ENCODE measurements around the gene TRIM32.

The TRIM32 gene

DNA sequence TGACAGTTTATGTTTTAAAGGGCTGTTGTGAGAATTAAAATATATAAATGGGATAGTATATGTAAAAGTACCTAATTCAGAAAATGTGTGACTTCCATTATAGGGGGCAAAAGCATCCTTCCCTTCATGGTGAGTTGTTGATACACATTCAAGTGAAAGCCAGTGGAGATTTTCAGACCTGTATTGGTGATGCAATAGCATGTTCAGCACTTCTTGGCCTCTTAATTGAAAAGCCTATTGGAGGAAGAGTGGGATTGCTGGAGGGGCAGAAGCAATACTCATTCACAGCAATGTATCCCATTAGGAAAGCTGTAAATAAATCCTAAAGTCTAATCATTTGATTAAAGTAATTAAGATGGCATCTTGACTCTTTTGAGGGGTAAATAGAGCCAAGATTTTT lies 17.4 kb downstream of the TRIM32 start:
- no peak for DNase-seq

DNA sequence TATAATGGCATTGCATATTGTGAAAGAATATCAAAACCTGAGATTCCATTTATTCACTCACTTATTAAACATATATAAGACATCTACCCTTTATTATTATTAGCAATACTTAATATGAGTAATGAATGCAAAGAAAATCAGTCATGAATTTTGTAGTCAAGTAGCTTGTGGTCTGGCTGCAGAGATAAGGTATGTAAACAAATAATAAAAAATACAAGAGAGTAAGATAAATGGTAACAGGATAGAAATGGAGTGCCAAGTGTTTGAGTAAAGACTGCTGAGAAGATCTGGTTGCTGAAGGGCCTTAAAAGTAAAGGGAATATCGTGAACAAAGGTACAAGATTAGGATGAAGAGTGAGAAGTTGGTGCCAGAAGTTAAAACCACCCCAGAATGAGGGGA lies 18.4 kb downstream of the TRIM32 start:
- no peak for DNase-seq

DNA sequence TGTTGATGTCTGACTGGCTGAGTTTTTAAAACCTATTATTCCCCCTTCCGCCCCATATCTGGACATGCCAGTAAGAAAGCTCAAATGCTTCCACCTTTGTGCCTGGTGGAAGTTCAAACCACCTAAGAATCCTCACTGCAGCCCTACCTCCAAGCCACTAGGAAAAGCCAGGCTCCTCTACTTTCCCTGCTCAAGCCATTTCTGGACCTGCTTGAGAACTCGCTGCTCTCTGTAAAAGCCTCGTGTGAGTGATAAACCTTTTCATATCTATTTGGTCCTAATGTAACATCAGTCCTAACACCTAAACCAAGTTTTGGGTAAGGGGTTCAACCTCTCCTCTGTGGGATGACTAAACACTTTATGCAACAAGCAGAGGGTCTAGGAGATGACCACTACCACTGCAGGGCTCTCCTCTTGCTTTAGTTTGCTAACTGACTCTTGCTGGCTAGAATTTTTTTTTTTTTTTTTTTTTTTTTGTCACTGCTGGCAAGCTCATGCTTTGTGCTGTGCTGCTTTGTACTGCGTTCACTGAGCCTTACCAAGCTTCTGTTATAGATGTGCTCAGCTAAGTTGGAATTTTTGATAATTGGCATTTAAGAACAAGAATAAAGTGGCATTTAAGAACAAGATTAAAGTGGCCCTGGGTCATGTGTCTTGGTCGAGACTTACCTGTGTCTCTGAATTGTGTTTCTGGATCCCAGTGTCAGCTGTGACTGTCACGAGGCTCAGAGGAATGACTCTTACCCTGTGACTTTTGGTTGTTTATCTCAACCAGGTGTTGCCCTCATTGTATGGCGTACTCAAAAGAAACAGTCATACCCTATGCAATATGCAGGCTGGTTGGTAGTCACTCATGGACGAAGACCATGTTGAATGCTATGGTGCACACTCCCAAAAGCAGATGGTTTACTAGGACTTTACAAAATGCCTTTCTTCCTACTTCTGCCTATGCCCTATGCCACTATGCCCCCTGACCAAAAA lies 19.5 kb downstream of the TRIM32 start:
- no peak for DNase-seq

DNA sequence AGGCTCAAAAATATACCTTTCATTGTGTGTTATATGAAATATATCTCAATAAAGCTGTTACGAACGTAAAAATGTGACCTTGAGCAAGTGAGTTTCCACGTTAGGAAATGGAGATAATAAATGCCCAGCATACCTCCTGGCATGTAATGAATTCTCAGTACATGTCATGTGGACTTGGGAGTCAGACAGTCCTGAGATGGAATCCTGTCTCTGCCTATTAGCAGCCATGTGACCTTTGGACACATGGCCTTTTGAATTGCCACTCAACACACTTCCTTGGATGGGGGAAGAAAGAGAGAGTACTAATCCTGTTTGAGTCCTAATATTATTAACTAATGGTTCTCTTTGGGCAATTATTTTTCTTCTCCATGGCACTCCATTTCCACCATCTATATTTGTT lies 25.7 kb downstream of the TRIM32 start:
- no peak for DNase-seq

DNA sequence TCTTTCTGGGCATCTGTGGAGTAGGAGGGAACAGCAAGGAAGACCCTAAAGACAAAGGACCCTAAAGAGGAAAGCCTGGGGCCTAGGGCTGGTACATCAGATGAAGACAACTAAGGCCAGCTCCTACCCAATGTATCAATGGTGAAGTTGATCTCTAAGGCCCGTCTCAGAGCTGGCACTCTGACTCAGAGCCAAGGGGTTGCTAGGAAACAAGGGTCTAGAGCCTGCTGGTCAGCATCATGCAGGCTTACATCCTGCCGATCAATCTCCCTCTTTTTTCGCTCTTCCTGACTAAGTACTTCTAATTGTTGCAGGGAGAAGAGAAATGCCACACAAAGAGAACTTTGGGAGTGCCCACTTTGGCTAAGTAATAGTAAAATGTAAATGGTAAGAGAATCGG lies 26.2 kb downstream of the TRIM32 start:
- peak in 3 of 51 donors; percentile 3 to 7 (median 7) for DNase-seq

DNA sequence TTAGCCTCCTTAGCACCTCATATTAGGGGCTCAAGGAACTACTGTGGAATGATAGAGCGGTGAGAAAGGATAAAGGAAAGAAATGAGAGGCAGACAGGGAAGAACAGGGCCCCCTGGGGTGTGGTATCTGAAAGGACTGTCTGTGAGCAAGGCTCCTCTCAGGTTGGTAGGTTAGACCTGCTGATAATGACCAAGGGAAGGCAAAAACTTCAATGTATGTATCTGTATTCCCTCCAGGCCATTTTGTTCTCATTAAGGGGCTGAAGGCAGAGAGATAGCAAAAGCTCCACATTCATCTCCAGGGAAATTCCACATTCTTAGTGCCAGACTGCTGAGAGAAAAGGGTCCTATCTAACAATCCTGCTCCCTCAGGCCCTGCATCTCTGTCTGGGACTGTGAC lies 28.6 kb downstream of the TRIM32 start:
- no peak for DNase-seq

DNA sequence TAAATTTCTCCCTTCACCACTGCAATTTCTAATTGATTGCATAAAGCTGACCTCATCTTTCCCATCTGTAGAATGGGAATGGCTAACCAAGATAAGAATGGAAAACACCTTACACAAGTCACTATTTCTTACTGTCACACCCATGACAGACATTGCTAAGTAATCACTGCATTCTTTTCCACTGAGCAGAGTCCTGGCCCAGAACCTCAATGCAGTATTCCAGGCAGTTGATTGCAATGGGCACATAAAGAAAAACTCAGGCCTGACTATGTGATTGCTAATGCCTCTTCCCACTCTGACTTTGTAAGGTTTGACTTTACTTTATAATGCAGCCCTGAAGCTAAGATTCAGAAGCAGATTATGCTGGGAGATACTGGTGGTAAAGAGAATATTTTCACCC lies 29.3 kb downstream of the TRIM32 start:
- no peak for DNase-seq

DNA sequence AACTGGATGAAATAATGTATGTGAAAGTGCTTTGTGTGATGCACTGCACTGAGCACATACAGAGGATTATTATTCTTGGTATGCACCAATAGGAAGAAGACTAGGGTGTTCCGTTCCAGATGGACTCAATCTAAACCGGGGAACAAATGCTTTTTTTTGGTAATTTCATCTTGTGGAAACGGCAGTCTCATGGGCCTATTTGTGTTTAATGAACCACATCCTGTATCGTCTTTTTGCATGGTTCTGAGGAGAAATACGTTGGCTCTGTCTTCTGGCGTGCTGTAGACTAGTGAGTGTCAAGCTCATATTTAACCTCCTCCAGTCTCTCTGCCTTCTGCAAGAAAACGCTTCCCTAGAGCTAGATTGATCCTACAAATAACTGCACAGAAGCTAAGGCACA lies 30.0 kb downstream of the TRIM32 start:
- no peak for DNase-seq

DNA sequence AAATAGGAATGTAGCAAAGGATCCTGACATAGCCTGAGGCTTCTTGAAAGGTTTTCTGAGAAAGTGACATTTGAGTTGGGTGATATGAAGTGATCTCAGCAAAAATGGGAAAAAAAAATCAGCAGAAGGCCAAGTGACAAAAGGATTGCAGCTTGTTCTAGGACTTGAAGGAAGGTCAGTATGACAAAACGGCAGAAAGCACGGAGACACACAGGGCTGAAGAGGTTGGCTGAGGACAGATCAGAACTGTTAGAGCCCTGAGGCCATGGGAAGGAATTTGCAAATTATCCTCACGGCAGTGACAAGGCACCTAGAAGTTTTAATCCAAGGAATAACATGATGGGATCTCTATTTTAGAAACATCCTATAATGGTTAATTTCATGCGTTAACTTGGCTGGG lies 31.0 kb downstream of the TRIM32 start:
- DNase-seq = no peak

DNA sequence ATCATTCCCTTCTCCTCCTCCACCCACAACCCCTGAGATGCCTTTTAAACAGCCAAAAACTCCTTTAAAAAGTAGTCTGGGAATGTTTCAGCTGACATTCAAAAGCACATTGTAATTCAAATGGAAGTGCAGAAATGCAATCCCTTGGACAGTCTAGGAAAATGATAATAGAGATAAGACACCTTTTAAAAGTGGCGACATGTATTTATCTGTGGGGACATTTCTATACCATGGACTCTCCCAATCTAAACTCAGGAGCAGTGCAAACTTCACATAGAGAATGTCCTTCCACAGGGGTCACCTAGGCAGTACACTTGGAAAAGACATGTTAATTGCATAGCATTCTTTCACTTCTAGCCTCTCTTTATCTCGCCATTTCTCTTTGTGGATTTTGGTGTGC lies 33.0 kb downstream of the TRIM32 start:
- no peak for DNase-seq

DNA sequence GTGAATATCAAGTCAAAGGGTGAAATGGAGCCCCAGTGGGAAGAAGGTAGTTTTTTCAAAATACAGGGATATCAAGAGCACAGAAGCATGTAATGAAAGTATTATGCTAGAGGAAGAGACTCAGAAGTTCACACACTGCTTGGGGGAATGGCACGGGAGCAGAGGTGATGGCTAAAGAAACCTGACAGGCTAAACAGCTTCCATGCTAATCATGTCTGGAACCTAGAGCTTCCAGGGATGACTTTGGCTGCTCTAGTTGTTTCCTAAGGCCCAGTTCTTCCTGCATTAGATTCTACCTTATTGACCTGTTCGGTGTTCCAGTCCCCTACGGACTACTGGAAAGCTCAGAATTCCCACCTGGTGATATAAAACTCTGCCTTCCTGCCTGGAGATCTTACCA lies 34.3 kb downstream of the TRIM32 start:
- DNase-seq = no peak

DNA sequence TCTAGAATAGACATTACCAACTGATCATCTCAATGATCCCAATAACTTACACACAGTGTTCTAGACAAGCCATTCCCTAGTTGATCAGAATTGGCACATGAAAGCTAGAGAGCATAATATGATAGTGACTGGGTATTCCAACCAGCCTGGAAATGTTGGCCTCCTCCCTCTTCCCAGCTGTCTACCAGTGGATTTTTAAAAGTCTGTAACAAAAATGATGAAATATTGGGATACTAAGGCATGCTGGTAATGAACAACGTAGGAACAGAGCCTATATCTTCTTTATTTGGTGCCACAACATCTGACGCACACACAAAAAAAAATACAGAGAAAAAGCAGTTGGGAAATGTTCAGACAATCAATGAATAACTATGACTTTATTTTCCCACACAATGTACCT lies 34.8 kb downstream of the TRIM32 start:
- no peak for DNase-seq

DNA sequence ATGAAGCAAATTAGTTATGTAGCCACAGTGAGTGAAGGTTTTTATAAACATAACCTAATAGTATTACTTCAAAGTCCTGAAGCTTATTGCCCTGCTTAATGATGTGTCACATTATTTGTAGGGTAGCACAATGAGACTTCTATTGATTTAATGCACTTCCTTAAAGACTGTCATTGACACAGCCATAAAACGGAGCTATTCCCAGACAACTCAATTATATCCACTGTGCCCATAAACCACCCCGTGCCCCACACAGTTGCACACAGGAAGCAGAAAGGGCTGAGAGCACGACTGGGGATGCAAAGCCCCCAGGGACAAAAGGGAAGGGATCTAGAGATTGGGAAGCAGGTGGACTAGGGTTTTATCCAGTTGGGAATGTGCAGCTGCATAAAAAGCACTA lies 37.0 kb downstream of the TRIM32 start:
- DNase-seq = no peak

DNA sequence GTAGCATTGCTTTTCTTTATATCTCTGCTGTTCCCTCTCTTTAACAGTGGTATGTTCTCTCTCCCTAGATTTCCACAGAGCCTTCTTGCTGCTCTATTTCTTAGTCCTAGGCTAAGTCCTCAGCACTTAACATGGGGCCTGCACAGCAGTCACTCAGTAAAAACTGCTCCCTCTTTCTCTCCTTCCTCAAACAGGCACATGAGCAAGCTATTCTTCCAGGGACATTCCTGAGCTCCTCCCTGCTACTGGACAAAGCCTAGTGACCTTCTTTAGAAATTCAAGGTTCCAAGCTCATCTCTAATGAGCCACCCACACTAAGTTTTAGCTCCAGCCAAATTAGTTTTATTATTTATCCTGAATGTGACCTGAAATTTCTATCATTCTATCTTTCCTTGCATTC lies 39.5 kb downstream of the TRIM32 start:
- DNase-seq = no peak

DNA sequence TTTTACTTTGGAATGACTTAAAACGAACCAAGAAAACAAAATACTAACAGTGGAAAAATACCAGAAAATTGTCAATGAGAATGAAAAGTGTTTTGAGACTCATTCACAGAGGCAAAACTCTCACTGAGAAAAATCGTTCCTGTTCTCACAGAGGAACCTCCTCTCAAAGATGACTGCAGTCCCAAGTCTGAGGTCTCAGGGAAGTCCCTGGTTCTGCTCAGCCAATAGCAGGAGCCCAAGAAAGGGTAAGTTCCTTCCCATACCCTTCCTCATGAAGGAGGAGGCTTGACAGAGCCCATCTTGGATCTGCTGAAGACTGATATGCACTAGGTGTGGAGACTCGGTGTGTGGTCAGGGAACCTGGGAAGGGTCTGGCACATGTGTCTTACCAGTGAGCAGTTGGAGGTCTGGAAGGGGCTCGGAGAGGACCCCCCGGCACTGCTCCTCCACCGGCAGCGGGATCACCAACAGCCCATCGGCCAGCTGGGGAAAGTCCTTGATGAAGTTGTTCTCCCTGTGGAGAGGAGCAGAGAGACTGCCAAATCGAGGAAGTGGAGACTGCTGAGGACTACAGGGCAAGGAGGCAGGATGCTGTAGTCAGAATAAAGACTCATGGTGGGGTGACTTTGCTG lies 46.0 kb downstream of the TRIM32 start:
- DNase-seq = no peak

DNA sequence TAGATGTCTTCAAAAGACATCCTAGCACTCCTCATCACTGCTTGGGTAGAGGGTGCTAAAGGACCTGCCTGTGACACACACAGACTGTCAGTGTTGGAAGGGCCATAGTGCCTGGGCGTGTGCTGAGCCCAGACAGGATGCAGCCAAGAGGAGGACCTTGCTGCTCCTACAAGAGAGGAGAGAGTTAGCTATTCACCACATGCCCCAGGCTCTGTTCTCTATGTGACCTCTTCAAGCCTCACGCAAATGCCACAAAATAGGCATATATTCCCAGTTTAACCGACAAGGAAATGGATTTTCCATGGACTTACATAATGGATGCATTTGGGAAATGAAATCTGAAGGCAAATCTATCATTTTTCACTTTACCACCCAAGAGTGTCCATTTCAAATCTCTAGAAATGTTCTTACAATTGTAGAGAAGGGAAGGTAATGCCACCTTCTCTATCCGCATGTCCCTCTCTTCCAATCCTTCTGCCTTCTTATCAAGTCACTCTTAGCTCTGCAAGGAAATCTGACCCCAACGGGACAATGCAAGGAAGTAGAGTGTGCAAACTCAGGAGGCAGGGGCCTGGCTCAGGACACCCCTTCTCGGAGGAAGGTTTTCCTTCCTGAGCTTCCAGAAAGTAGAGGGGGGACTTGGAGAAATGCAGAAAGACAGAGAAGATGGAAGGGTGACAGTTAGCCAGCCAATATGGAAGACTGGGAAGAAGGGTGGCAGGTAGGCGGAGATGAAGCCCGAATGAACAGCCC lies 49.5 kb downstream of the TRIM32 start:
- no peak for DNase-seq

DNA sequence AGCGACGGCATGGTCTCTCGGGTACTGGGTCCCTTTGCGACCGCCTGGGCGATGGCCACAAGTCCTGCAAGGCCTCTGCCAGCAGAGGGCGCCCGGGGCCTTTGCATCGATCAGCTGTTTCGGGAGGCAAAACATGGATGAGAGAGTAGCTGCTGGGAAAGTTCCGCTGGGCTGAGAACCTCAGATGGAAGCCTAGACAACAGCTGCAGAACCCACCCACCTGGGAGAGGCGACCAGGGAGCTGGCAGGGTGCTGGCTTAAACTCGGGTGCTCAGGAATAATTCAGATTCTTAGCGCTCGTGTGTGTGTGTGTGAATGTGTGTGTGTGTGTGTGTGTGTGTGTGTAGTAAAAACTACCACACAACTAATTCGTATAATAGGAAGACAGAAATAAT lies 50.0 kb downstream of the TRIM32 start:
- DNase-seq = peak; percentile 6 to 84 (median 52)

DNA sequence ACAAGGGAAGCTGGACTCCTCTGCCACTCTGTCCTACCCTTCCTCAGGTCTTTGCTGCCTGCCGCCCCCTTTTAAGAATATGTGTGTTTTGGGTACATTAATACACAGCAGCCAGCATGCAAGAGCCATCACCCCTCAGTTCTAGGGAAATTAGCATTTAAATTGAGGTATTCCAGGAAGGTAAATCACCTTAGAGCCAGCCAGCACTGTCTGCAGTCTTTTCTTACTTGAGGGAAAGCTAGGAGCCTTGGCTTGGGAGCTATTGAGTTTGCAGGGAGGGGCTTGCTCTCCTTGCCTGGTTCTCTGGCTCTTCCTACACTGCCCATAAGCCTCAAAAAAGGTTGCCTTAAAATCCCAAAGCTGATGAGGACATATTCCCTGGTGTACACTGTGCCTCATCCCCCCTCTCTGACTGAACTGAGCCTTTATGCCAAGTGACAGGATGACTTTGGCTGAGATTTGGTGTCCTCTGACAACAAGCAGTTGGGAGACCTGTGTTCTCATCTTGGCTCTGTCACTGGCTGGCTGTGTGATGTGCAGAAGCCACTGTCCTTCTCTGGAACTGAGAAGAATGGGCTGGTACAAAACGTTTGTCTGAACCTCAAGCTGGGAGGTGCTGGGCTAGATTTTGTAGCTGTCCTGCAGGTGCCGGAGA lies 54.1 kb downstream of the TRIM32 start:
- DNase-seq = no peak

DNA sequence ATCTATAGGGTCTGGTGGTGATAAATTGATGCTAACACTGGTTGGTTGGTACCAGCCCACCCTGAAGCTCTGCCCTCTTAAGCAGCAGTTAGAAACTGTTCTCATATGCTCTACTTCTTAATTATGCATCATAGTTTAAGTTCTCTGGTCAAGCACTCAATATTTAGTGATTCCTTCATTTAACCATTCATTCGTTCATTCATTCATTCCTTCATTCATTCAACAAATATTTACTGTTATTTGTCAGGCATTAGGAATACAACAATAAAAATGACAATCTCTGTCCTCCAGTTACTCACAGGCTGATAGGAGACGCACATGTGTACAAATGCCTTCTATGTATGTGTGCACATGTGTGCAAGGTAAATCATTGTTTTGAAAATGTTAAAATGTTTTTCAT lies 54.6 kb downstream of the TRIM32 start:
- DNase-seq = no peak

DNA sequence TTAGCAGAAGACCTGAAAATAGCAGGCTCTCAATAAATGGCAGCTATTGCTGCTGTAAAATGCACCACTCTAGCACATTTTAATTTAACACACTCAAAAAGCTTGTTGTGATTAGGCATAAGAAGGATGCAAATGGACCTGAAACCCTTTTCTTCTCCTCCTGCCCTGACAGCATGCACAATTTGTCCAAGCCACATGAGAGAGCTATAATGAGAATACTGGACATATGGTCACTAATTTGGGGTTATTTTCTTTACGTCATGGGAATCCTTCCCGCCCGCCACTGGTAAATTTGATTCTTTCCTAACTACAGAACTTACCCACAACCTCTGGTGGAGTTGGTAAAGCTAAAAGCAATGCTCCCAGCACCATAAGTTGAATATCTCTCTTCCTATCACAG lies 62.1 kb downstream of the TRIM32 start:
- DNase-seq = no peak

DNA sequence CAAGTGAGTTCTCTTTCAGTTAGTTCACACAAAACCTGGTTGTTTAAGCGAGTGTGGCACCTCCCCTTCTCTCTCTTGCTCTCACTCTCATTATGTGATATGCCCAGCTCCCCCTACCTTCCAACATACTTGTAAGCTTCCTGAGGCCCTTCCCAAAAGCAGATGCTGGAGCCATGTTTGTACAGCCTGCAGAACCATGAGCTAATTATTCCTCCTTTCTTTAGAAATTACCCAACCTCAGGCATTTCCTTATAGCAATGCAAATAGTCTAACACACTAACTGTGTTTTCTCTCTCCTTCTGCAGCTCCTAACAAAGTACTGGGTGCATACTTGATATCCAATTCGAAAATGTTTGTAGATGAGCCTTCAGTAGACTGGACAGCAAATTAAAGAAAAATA lies 62.7 kb downstream of the TRIM32 start:
- DNase-seq = no peak

DNA sequence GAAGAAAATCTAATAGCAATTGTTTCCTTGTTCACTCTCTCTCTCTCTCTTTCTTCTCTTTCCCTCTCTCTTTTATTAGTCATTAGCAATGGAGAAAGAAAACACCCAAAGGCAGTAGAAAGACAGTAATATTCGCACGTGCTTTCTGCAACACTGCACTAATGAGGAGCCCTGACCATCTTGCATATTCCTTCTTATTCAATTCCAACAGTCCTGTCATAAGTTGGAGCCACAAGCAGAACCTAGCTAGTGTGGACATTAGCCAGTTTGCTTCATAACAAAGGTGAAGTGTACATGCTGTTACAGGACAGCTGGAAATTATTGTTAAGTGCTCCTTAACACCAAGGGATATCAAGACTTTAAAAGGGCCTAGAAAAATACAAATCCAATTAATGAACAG lies 63.4 kb downstream of the TRIM32 start:
- no peak for DNase-seq

Data from hypothalamus (tissue), 51 donors.